Peyer's patch (tissue), 4 donors: ENCODE measurements around the gene ZNF558. TPM values are rescaled to one million over a fixed set of nuclear protein-coding genes. Genes with fewer than 3 reads are reported as not detected.

ENCODE experiments used
- DNase-seq, 3 donors: peaks; one replicate each; pipeline ENCODE4 v3.0.0-alpha.2; 2017 to 2019
- H3K27ac ChIP-seq, 4 donors: fragments of 200-600 bp; sonication (generic); one replicate each; pipeline ENCODE4 v1.5.1; 2016 to 2019
- H3K27me3 ChIP-seq, 2 donors: fragments of 200-600 bp; sonication (generic); one replicate each; pipeline ENCODE4 v1.5.1; 2019
- H3K36me3 ChIP-seq, 3 donors: fragments of 200-600 bp; sonication (generic); one replicate each; pipeline ENCODE4 v1.5.1; 2016 to 2019
- H3K4me1 ChIP-seq, 4 donors: fragments of 200-600 bp; sonication (generic); one replicate each; pipeline ENCODE4 v1.5.1; 2016 to 2019
- H3K4me3 ChIP-seq, 4 donors: fragments of 200-600 bp; sonication (generic); 1 replicate in 3 of 4; 2 replicates in 1 of 4; pipeline ENCODE4 v1.5.1; 2016 to 2019; ENCODE audit warnings: mild to moderate bottlenecking in 1 of 4
- H3K9me3 ChIP-seq, 4 donors: fragments of 200-600 bp; sonication (generic); one replicate each; pipeline ENCODE4 v1.5.1; 2016 to 2019; ENCODE audit warnings: mild to moderate bottlenecking in 1 of 4
- CTCF ChIP-seq, 6 experiments: fragments of 450-650 bp in 4 of 6; fragments of 200-600 bp in 2 of 6; sonication (generic) in 1 of 6; IDR thresholded peaks; one replicate each; pipeline ENCODE4 v1.5.1; 2017 to 2019; ENCODE audit warnings: antibody characterized with exemption in 6 of 6, mild to moderate bottlenecking in 3 of 6, moderate library complexity in 1 of 6
- POLR2A ChIP-seq, 2 donors: fragments of 450-650 bp; IDR thresholded peaks; one replicate each; pipeline ENCODE4 v1.5.1; 2017; ENCODE audit warnings: antibody characterized with exemption in 2 of 2, mild to moderate bottlenecking in 2 of 2, moderate library complexity in 2 of 2
- total RNA-seq, 4 donors: library from RNA; depleted of rRNA; stranded (reverse); fragments of >200 nt; gene quantifications; one replicate each; pipeline ENCODE4 v1.1.0, GENCODE V29; 2016

The ZNF558 gene
- total RNA-seq, 4 donors from 2014 or later, result 18.0 to 38.5 (median 30.2) TPM

- Histone ChIP-seq H3K4me1 (no peaks in the 10 kb centered on the region), H3K9me3 (peaks cover 0 to 44% (median 9%) of the 10 kb centered on the region in 4 donors), H3K27me3 (no peaks in the 10 kb centered on the region), H3K4me3 (no peak overlapping the region), H3K27ac (no peak overlapping the region), H3K36me3 (peaks cover 0 to 96% (median 10%) of the 10 kb centered on the region in 3 donors)
- DNase-seq, result no peak
- TF ChIP-seq CTCF (IDR thresholded peaks at IDR 0.05), result no peak
- no peak for TF ChIP-seq POLR2A (IDR thresholded peaks at IDR 0.05)
These were observed 11.9 kb downstream of the ZNF558 start for GRCh38 chr19:8820234-8820633.

DNA sequence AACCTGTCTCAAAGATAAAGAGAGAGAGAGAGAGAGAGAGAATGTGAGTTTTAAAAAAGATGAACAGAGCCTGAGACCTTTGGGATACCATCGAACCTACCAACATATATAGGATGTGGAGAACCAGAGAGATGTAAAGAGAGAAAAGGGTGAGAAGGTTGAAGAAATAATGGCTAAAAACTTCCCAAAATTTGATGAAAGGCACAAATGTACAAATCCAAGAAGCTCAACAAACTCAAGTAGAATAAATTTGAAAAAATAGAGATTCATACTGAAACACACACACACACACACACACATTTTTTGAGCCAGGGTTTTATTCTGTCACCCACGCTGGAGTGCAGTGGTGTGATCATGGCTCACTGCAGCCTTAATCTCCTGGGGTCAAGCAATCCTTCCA lies 16.3 kb downstream of the ZNF558 start:
- Histone ChIP-seq H3K27ac (no peak overlapping the region), H3K4me3 (no peak overlapping the region), H3K36me3 (peaks cover 0 to 100% (median 15%) of the 10 kb centered on the region in 3 donors), H3K9me3 (peaks cover 0 to 89% (median 39%) of the 10 kb centered on the region in 4 donors), H3K4me1 (no peaks in the 10 kb centered on the region), H3K27me3 (no peaks in the 10 kb centered on the region)
- DNase-seq, result no peak
- TF ChIP-seq CTCF (IDR thresholded peaks at IDR 0.05) (no peak), POLR2A (IDR thresholded peaks at IDR 0.05) (no peak)

GRCh38 chr19:8814176-8814575 lies 17.9 kb downstream of the ZNF558 start:
- Histone ChIP-seq H3K36me3 (peaks cover 0 to 94% (median 15%) of the 10 kb centered on the region in 3 donors), H3K27ac (no peak overlapping the region), H3K27me3 (no peaks in the 10 kb centered on the region), H3K4me1 (no peaks in the 10 kb centered on the region), H3K9me3 (peaks cover 0 to 97% (median 46%) of the 10 kb centered on the region in 4 donors), H3K4me3 (no peak overlapping the region)
- DNase-seq, result no peak
- TF ChIP-seq POLR2A (IDR thresholded peaks at IDR 0.05), result no peak
- TF ChIP-seq CTCF (IDR thresholded peaks at IDR 0.05), result no peak

DNA sequence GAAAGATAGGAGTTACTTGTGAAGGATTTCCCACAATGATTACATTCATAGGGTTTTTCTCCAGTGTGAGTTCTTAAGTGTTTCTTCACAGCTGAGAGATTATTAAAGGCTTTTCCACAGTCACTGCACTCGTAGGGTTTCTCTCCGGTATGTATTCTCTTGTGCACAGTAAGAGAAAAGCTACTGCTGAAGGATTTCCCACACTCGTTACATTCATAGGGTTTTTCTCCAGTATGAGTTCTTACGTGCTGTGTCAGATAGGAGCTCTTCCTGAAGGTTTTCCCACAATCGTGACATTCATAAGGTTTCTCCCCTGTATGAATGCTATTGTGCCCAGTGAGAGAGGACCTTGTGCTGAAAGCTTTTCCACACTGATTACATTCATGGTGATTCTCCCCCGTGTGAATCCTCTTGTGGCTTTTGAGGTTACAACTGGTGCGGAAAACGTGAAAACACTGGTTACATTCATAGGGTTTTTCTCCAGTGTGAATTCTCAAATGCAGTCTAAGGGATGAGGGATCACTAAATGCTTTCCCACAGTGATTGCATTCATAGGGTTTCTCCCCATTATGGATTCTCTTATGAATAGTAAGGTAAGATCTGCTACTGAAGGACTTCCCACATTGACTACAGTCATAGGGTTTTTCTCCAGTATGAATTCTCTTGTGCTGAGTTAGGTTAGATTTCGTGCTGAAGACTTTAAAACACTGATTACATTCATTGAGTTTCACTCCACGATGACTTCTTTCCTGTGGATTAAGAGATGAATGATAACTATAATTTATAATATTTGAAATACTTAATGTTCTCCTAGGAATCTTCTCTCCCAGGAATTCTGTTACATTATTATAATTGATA lies 20.6 kb downstream of the ZNF558 start:
- Histone ChIP-seq H3K27me3 (no peaks in the 10 kb centered on the region), H3K36me3 (peaks cover 0 to 90% (median 15%) of the 10 kb centered on the region in 3 donors), H3K4me3 (no peak overlapping the region), H3K4me1 (no peaks in the 10 kb centered on the region), H3K27ac (no peak overlapping the region), H3K9me3 (peaks cover 0 to 97% (median 49%) of the 10 kb centered on the region in 4 donors)
- TF ChIP-seq POLR2A (IDR thresholded peaks at IDR 0.05), result no peak
- no peak for TF ChIP-seq CTCF (IDR thresholded peaks at IDR 0.05)
- no peak for DNase-seq

DNA sequence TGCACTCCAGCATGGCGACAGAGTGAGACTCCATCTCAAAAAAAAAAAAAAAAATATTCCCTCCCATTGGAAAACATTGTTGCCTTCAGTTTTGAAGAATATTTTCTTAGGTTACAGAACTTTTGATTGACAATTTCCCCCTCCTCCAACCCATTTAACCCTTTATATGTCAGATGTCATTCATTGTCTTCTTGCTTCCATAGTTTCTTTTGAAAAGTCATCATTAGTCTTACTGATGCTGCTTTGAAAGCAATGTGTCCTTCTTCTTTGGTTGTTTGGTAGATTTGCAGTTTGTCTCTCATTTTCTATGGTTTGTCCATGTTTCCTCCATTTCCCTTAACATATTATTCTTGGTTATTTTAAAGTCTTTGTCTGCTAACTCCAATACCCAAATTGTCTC lies 25.4 kb downstream of the ZNF558 start:
- H3K4me1 ChIP-seq, result no peaks in the 10 kb centered on the region
- no peak overlapping the region for H3K27ac ChIP-seq
- DNase-seq, result no peak
- H3K36me3 ChIP-seq, result peaks cover 0 to 58% (median 1%) of the 10 kb centered on the region in 3 donors
- peaks cover 0 to 73% (median 27%) of the 10 kb centered on the region in 4 donors for H3K9me3 ChIP-seq
- H3K4me3 ChIP-seq, result no peak overlapping the region
- H3K27me3 ChIP-seq, result no peaks in the 10 kb centered on the region
- TF ChIP-seq POLR2A (IDR thresholded peaks at IDR 0.05), result no peak
- TF ChIP-seq CTCF (IDR thresholded peaks at IDR 0.05), result no peak
